ENCODE results near the gene GREM1.

Gene GREM1

GRCh38 chr15:32787949-32788348 lies 70.1 kb downstream of the GREM1 start:
- TF ChIP-seq CTCF (IDR thresholded peaks at IDR 0.05; ENCODE audit: low read depth, low read length) = no peak
- no peak overlapping the region for H3K4me3 ChIP-seq (ENCODE audit: low read depth, low read length)

GRCh38 chr15:32790352-32790999 lies 72.7 kb downstream of the GREM1 start:
- H3K4me3 ChIP-seq (ENCODE audit: low read depth, low read length) = no peak overlapping the region
- TF ChIP-seq CTCF (IDR thresholded peaks at IDR 0.05; ENCODE audit: low read depth, low read length) = no peak

GRCh38 chr15:32792436-32792835 lies 74.6 kb downstream of the GREM1 start:
- no peak overlapping the region for H3K4me3 ChIP-seq (ENCODE audit: low read depth, low read length)
- TF ChIP-seq CTCF (IDR thresholded peaks at IDR 0.05; ENCODE audit: low read depth, low read length) = no peak

All from WI38 (cell line).